ENCODE results near the gene NTF4. TPM values are rescaled to one million over a fixed set of nuclear protein-coding genes. Genes with fewer than 3 reads are reported as not detected.

Gene NTF4
- total and polyA plus RNA-seq, 2 of the 8 experiments (the other 6 are each of a cell fraction or from before 2014, with no cell fraction given) = 3.1 to 6.5 TPM

DNA sequence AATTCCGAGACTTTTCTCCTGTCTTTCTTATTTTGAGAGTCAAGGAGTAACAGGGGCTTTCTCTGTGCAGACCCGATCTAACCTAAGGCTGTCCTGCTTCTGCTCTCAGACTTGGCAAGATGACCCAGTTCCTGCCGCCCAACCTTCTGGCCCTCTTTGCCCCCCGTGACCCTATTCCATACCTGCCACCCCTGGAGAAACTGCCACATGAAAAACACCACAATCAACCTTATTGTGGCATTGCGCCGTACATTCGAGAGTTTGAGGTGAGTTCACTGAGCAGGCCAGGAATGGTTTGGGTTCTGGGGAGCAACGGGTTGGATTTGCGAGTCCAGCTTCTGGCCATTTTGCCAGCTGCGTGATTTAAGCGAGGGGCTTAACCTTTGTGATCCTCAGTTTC lies 21.7 kb upstream of the NTF4 start (continued):
- TF ChIP-seq ZNF274 (IDR thresholded peaks at IDR 0.05; ENCODE audit: borderline replicate concordance, extremely low read depth, low read length) (no peak), MAFK (IDR thresholded peaks at IDR 0.05; ENCODE audit: low read depth, low read length) (no peak), EGR1 (IDR thresholded peaks at IDR 0.05; ENCODE audit: borderline replicate concordance, low read depth, low read length) (no peak), POU5F1 (IDR thresholded peaks at IDR 0.05; ENCODE audit: low read depth, low read length) (no peak), TAF7 (optimal IDR thresholded peaks at IDR 0.05; ENCODE audit: borderline replicate concordance, low read depth, low read length) (no peak)

Data from H1 (cell line).